Vagina (tissue), 2 donors: ENCODE results near the gene FAM185A. TPM values are rescaled to one million over a fixed set of nuclear protein-coding genes. Genes with fewer than 3 reads are reported as not detected.

Experiments used
- DNase-seq, 2 donors: peaks; one replicate each; pipeline ENCODE4 v3.0.0-alpha.2; 2017; ENCODE audit errors: extremely low spot score in 2 of 2
- H3K27ac ChIP-seq: fragments of 200-600 bp; sonication (generic); one replicate; pipeline ENCODE4 v1.5.1; 2019
- H3K27me3 ChIP-seq: fragments of 200-600 bp; sonication (generic); one replicate; pipeline ENCODE4 v1.5.1; 2019
- H3K36me3 ChIP-seq, 2 donors: fragments of 200-600 bp; sonication (generic); one replicate each; pipeline ENCODE4 v1.5.1; 2017 to 2019
- H3K4me1 ChIP-seq: fragments of 200-600 bp; sonication (generic); one replicate; pipeline ENCODE4 v1.5.1; 2019
- H3K4me3 ChIP-seq, 2 donors: fragments of 200-600 bp; sonication (generic); 1 replicate in 1 of 2; 2 replicates in 1 of 2; pipeline ENCODE4 v1.5.1; 2016 to 2019
- H3K9me3 ChIP-seq: fragments of 200-600 bp; sonication (generic); one replicate; pipeline ENCODE4 v1.5.1; 2019
- POLR2A ChIP-seq, 2 donors: fragments of 450-650 bp; IDR thresholded peaks; one replicate each; pipeline ENCODE4 v1.6.1; 2017; ENCODE audit warnings: antibody characterized with exemption in 2 of 2, mild to moderate bottlenecking in 2 of 2, moderate library complexity in 2 of 2
- POLR2AphosphoS5 ChIP-seq, 2 donors: sonication (generic); formaldehyde crosslinking; IDR thresholded peaks; one replicate each; pipeline ENCODE4 v1.9.0; 2017; ENCODE audit warnings: antibody characterized with exemption in 2 of 2, mild to moderate bottlenecking in 2 of 2, low read depth in 1 of 2; ENCODE audit not compliant: insufficient read depth in 1 of 2
- intact Hi-C: fragments of 100-400 bp; cut with DNase I; formaldehyde crosslinking; loops from one replicate; pipeline ENCODE4 v1.15.1; 2023
- total RNA-seq: library from RNA; depleted of rRNA; stranded (reverse); fragments of >200 nt; gene quantifications from one replicate; pipeline ENCODE4 v1.2.3, GENCODE V29; 2016
- TF ChIP-seq, protein P1 (sequence below), 3 experiments: fragments of 450-650 bp in 2 of 3; fragments of 200-600 bp in 1 of 3; sonication (generic) in 1 of 3; IDR thresholded peaks; one replicate each; pipeline ENCODE4 v1.5.1; 2017 to 2019; ENCODE audit warnings: antibody characterized with exemption in 3 of 3, mild to moderate bottlenecking in 2 of 3, moderate library complexity in 2 of 3

FAM185A gene
- total RNA-seq, 1 donor from 2014 or later: 15.5 TPM

DNA sequence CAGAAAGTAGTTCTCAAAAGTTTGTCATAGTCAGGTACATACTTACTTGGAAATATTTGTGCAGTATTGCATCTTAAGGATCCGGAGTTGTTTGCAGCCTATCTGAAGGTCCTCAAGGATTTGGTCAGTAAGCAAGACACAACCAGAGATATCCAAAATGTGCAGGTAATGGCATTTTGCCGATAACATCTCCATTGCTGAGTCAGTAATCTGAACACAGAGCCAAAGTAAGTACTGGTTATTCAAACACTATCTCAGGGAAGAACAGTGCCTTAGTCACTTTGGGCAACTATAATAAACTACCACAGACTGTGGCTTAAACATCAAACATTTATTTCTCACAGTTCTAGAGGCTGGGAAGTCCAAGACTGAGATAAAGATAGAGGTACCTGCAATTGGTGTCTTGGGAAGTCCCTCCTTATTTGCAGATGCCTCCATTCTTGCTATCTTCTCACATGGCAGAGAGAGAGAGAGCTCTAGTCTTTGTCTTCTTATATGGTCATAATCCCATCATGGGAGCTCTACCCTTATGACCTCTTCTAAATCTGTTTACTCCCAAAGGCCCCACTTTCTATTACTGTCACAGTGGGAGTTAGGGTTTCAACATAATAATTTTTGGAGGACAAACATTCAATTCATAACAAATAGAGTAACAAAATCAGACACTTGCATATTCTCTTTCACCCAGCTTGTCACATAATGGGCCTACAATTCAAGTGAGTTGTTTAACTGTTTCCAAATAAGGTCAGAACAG, 73.4 kb downstream of the FAM185A start:
- Histone ChIP-seq H3K27ac (no peak overlapping the region), H3K27me3 (no peaks in the 10 kb centered on the region), H3K4me1 (no peaks in the 10 kb centered on the region), H3K9me3 (no peaks in the 10 kb centered on the region), H3K4me3 (no peak overlapping the region), H3K36me3 (peaks cover 0 to 3% of the 10 kb centered on the region in 2 donors)
- DNase-seq: no peak
- TF ChIP-seq POLR2A (IDR thresholded peaks at IDR 0.05): no peak
- TF ChIP-seq POLR2AphosphoS5 (IDR thresholded peaks at IDR 0.05; ENCODE audit: insufficient read depth in 1 of 2, low read depth in 1 of 2): no peak
- TF ChIP-seq, protein P1, sequence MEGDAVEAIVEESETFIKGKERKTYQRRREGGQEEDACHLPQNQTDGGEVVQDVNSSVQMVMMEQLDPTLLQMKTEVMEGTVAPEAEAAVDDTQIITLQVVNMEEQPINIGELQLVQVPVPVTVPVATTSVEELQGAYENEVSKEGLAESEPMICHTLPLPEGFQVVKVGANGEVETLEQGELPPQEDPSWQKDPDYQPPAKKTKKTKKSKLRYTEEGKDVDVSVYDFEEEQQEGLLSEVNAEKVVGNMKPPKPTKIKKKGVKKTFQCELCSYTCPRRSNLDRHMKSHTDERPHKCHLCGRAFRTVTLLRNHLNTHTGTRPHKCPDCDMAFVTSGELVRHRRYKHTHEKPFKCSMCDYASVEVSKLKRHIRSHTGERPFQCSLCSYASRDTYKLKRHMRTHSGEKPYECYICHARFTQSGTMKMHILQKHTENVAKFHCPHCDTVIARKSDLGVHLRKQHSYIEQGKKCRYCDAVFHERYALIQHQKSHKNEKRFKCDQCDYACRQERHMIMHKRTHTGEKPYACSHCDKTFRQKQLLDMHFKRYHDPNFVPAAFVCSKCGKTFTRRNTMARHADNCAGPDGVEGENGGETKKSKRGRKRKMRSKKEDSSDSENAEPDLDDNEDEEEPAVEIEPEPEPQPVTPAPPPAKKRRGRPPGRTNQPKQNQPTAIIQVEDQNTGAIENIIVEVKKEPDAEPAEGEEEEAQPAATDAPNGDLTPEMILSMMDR (IDR thresholded peaks at IDR 0.05): no peak
- intact Hi-C loops: no loop called here

DNA sequence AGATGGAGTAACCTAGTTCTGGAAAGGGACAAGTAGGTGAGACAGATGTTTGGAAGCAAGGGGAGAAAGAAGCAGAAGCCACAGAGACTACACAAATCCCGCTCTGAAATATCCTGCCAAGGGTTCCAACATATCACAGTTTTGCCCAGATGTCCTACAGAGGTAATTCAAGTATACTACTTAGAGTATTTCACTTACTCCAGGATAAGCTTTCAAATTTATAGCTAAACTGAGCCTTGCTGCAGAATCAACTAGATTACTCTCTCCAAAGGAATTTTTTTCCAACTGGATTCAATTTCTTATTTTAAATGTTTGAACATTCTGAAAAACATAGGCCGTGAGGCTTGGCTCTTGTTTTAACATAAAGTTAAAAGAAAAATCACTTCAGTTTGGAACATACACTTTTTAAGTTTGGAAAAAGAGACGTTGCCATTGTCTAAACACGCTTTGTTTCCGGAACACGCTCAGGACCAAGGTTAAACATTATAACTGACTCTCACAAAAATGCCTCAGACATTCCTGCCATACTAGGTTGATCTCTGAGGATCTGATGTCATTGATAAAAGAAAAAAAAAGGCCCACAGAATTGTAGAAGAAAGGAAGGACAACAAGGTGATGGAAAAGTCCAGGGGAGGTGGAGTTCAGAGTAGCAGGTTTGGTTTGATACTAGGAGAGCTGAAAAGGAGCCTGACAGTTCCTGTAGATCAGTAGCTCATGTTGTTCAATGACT, 74.8 kb downstream of the FAM185A start:
- no peak for DNase-seq
- no peak for TF ChIP-seq POLR2A (IDR thresholded peaks at IDR 0.05)
- no peak for TF ChIP-seq POLR2AphosphoS5 (IDR thresholded peaks at IDR 0.05; ENCODE audit: insufficient read depth in 1 of 2, low read depth in 1 of 2)
- TF ChIP-seq, protein P1 (IDR thresholded peaks at IDR 0.05): no peak
- intact Hi-C loops: no loop called here
- no peak overlapping the region for H3K27ac ChIP-seq
- H3K4me3 ChIP-seq: no peak overlapping the region
- H3K27me3 ChIP-seq: no peaks in the 10 kb centered on the region
- H3K9me3 ChIP-seq: no peaks in the 10 kb centered on the region
- H3K4me1 ChIP-seq: no peaks in the 10 kb centered on the region
- H3K36me3 ChIP-seq: peaks cover 0 to 7% of the 10 kb centered on the region in 2 donors

DNA sequence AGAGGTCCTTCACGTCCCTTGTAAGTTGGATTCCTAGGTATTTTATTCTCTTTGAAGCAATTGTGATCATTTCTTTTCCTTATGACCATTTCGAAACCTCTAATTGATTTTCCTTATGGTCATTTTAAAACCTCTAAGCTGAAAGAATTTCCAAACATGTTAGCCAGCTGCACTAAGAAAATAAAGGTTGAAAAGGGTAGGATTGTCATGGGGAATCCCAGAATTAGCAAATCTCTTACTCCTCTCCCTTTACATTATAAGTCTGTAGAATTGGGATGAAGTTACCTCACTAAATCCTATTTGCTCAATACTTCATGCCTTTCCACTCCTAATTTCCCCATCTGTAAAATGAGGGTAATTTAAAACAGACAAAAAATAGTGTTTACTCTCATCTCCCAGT, 79.5 kb downstream of the FAM185A start:
- no peak overlapping the region for H3K4me3 ChIP-seq
- intact Hi-C loops: no loop called here
- H3K27me3 ChIP-seq: no peaks in the 10 kb centered on the region
- H3K9me3 ChIP-seq: no peaks in the 10 kb centered on the region
- H3K27ac ChIP-seq: no peak overlapping the region
- TF ChIP-seq POLR2AphosphoS5 (IDR thresholded peaks at IDR 0.05; ENCODE audit: insufficient read depth in 1 of 2, low read depth in 1 of 2) (no peak), POLR2A (IDR thresholded peaks at IDR 0.05) (no peak)
- TF ChIP-seq, protein P1 (IDR thresholded peaks at IDR 0.05): no peak
- peaks cover 17% of the 10 kb centered on the region for H3K4me1 ChIP-seq
- peaks cover 0 to 7% of the 10 kb centered on the region in 2 donors for H3K36me3 ChIP-seq
- no peak for DNase-seq

DNA sequence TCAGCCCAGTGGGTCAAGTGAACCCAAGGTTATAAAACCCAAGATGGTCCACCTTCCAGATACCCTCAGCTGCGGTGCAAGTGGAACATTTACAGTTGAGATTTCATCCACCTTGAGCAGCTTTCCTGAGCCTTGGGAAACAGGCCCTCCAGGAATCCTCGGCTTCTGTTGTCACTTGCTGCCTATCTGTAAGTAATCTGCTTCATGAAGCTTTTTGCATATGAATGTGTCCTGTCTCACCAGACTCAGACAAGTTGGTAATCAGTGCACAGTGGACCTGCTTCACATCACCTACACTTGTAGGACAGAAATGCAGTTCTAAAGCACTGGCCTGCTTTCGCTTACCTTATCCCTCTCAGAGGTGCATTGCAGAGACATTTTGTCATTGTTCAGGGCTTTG, 80.3 kb downstream of the FAM185A start:
- peaks cover 21% of the 10 kb centered on the region for H3K4me1 ChIP-seq
- H3K36me3 ChIP-seq: peaks cover 0 to 7% of the 10 kb centered on the region in 2 donors
- TF ChIP-seq, protein P1 (IDR thresholded peaks at IDR 0.05): no peak
- no peak for TF ChIP-seq POLR2AphosphoS5 (IDR thresholded peaks at IDR 0.05; ENCODE audit: insufficient read depth in 1 of 2, low read depth in 1 of 2)
- intact Hi-C loops: no loop called here
- no peak for DNase-seq
- no peaks in the 10 kb centered on the region for H3K9me3 ChIP-seq
- H3K4me3 ChIP-seq: no peak overlapping the region
- H3K27ac ChIP-seq: no peak overlapping the region
- H3K27me3 ChIP-seq: no peaks in the 10 kb centered on the region

DNA sequence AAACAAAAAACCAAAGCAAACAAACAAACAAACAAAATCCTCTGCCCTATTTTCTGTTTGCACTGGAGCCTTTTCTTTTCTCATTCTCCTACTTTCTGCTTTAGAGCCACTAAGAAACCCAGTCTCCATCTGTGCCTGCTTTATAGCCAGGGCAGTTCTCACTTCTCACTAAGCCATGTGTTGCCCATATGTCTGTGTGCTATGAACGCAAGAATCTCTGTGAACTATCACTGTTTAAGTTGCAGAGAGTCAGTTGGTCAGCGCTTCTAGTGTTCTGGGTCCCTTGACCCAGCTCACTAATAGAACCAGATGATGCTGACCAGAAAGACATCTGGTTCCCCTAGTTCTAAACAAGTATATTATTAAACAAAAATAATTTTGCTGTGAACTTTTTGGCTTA, 81.4 kb downstream of the FAM185A start:
- peaks cover 0 to 7% of the 10 kb centered on the region in 2 donors for H3K36me3 ChIP-seq
- peaks cover 21% of the 10 kb centered on the region for H3K4me1 ChIP-seq
- DNase-seq: no peak
- TF ChIP-seq, protein P1 (IDR thresholded peaks at IDR 0.05): no peak
- TF ChIP-seq POLR2A (IDR thresholded peaks at IDR 0.05) (no peak), POLR2AphosphoS5 (IDR thresholded peaks at IDR 0.05; ENCODE audit: insufficient read depth in 1 of 2, low read depth in 1 of 2) (no peak)
- H3K9me3 ChIP-seq: no peaks in the 10 kb centered on the region
- intact Hi-C loops: no loop called here
- H3K27ac ChIP-seq: no peak overlapping the region
- no peaks in the 10 kb centered on the region for H3K27me3 ChIP-seq
- H3K4me3 ChIP-seq: no peak overlapping the region
